Measurements from ENCODE around the gene OR10T2. TPM values are rescaled to one million over a fixed set of nuclear protein-coding genes. Genes with fewer than 3 reads are reported as not detected.
"Not testable (repeated sequence)": the region's sequence is repeated elsewhere in the genome, so short reads cannot be mapped to it uniquely, and the experiment has no call there.

OR10T2 gene
- total RNA-seq, 1 donor, result not detected

- no peak overlapping the region for H3K4me3 ChIP-seq (ENCODE audit: low read length)
- H3K9me3 ChIP-seq (ENCODE audit: low read depth, low read length), result peaks cover 13% of the 10 kb centered on the region
- H3K27me3 ChIP-seq (ENCODE audit: insufficient read depth, low read length), result peaks cover 21% of the 10 kb centered on the region
- no peaks in the 10 kb centered on the region for H3K4me1 ChIP-seq (ENCODE audit: insufficient read depth, low read length)
These were observed 24.4 kb downstream of the OR10T2 start for GRCh38 chr1:158374860-158375259.

GRCh38 chr1:158374101-158374500 is 25.2 kb downstream of the OR10T2 start:
- peaks cover 21% of the 10 kb centered on the region for H3K27me3 ChIP-seq (ENCODE audit: insufficient read depth, low read length)
- H3K4me3 ChIP-seq (ENCODE audit: low read length); H3K4me1 ChIP-seq (ENCODE audit: insufficient read depth, low read length): not testable (repeated sequence)
- peaks cover 13% of the 10 kb centered on the region for H3K9me3 ChIP-seq (ENCODE audit: low read depth, low read length)

- Histone ChIP-seq H3K4me3 (ENCODE audit: low read length) (no peak overlapping the region), H3K27me3 (ENCODE audit: insufficient read depth, low read length) (peaks cover 16% of the 10 kb centered on the region), H3K4me1 (ENCODE audit: insufficient read depth, low read length) (no peaks in the 10 kb centered on the region), H3K9me3 (ENCODE audit: low read depth, low read length) (peaks cover 13% of the 10 kb centered on the region)
These were observed 27.9 kb downstream of the OR10T2 start for GRCh38 chr1:158371188-158371953.

GRCh38 chr1:158366783-158367182 is 32.5 kb downstream of the OR10T2 start:
- Histone ChIP-seq H3K9me3 (ENCODE audit: low read depth, low read length) (peaks cover 5% of the 10 kb centered on the region), H3K4me3 (ENCODE audit: low read length) (no peak overlapping the region), H3K4me1 (ENCODE audit: insufficient read depth, low read length) (no peaks in the 10 kb centered on the region)

GRCh38 chr1:158362941-158363340 is 36.3 kb downstream of the OR10T2 start:
- no peaks in the 10 kb centered on the region for H3K4me1 ChIP-seq (ENCODE audit: insufficient read depth, low read length)
- H3K4me3 ChIP-seq (ENCODE audit: low read length), result no peak overlapping the region
- H3K27me3 ChIP-seq (ENCODE audit: insufficient read depth, low read length), result peaks cover 5% of the 10 kb centered on the region
- H3K9me3 ChIP-seq (ENCODE audit: low read depth, low read length), result no peaks in the 10 kb centered on the region

More at GRCh38 chr1:158366783-158367182, 32.5 kb downstream of the OR10T2 start:
- H3K27me3 ChIP-seq (ENCODE audit: insufficient read depth, low read length), result peaks cover 11% of the 10 kb centered on the region

- Histone ChIP-seq H3K4me1 (ENCODE audit: insufficient read depth, low read length) (no peaks in the 10 kb centered on the region), H3K4me3 (ENCODE audit: low read length) (no peak overlapping the region), H3K9me3 (ENCODE audit: low read depth, low read length) (no peaks in the 10 kb centered on the region), H3K27me3 (ENCODE audit: insufficient read depth, low read length) (peaks cover 5% of the 10 kb centered on the region)
These were observed 36.8 kb downstream of the OR10T2 start for GRCh38 chr1:158362482-158362881.

GRCh38 chr1:158357441-158357840 is 41.8 kb downstream of the OR10T2 start:
- peaks cover 10% of the 10 kb centered on the region for H3K4me1 ChIP-seq (ENCODE audit: insufficient read depth, low read length)
- H3K27me3 ChIP-seq (ENCODE audit: insufficient read depth, low read length), result no peaks in the 10 kb centered on the region
- no peak overlapping the region for H3K4me3 ChIP-seq (ENCODE audit: low read length)
- no peaks in the 10 kb centered on the region for H3K9me3 ChIP-seq (ENCODE audit: low read depth, low read length)

- Histone ChIP-seq H3K27me3 (ENCODE audit: insufficient read depth, low read length) (no peaks in the 10 kb centered on the region), H3K4me1 (ENCODE audit: insufficient read depth, low read length) (peaks cover 10% of the 10 kb centered on the region), H3K9me3 (ENCODE audit: low read depth, low read length) (no peaks in the 10 kb centered on the region), H3K4me3 (ENCODE audit: low read length) (no peak overlapping the region)
These were observed 42.6 kb downstream of the OR10T2 start for GRCh38 chr1:158356616-158357015.

GRCh38 chr1:158355773-158356285 is 43.4 kb downstream of the OR10T2 start:
- Histone ChIP-seq H3K9me3 (ENCODE audit: low read depth, low read length) (no peaks in the 10 kb centered on the region), H3K4me3 (ENCODE audit: low read length) (no peak overlapping the region)

GRCh38 chr1:158354255-158354654 is 45.0 kb downstream of the OR10T2 start:
- Histone ChIP-seq H3K27me3 (ENCODE audit: insufficient read depth, low read length) (no peaks in the 10 kb centered on the region), H3K4me1 (ENCODE audit: insufficient read depth, low read length) (peaks cover 10% of the 10 kb centered on the region), H3K4me3 (ENCODE audit: low read length) (no peak overlapping the region), H3K9me3 (ENCODE audit: low read depth, low read length) (no peaks in the 10 kb centered on the region)

More at GRCh38 chr1:158355773-158356285, 43.4 kb downstream of the OR10T2 start:
- Histone ChIP-seq H3K4me1 (ENCODE audit: insufficient read depth, low read length) (peaks cover 10% of the 10 kb centered on the region), H3K27me3 (ENCODE audit: insufficient read depth, low read length) (no peaks in the 10 kb centered on the region)

GRCh38 chr1:158353303-158354075 is 45.8 kb downstream of the OR10T2 start, which contains the start of gene CD1E:
CD1E (plus strand) TSS chr1:158353894; CDS start chr1:158353989, 95 bp downstream.
- peaks cover 10% of the 10 kb centered on the region for H3K4me1 ChIP-seq (ENCODE audit: insufficient read depth, low read length)
- no peaks in the 10 kb centered on the region for H3K27me3 ChIP-seq (ENCODE audit: insufficient read depth, low read length)
- H3K4me3 ChIP-seq (ENCODE audit: low read length), result no peak within 1 kb of the TSS
- no peaks in the 10 kb centered on the region for H3K9me3 ChIP-seq (ENCODE audit: low read depth, low read length)

- not testable (repeated sequence) for H3K9me3 ChIP-seq (ENCODE audit: low read depth, low read length); H3K4me3 ChIP-seq (ENCODE audit: low read length); H3K27me3 ChIP-seq (ENCODE audit: insufficient read depth, low read length); H3K4me1 ChIP-seq (ENCODE audit: insufficient read depth, low read length)
These were observed 50.3 kb downstream of the OR10T2 start for GRCh38 chr1:158348946-158349345.
